RWPE1 (cell line): ENCODE measurements around the gene COL4A4.

Experiments used
- CTCF ChIA-PET: fragments of 350-600 bp; sonication (Branson Sonifier 250); formaldehyde crosslinking; extraction: SDS; loops from one replicate; lab custom pipeline; 2021; lab: Yijun Ruan, JAX
- POLR2A ChIA-PET: fragments of 400-600 bp; formaldehyde crosslinking; extraction: SDS; loops from one replicate; lab custom pipeline; 2020; ENCODE audit warnings: antibody characterized with exemption; ENCODE audit not compliant: low non-redundant PET; lab: Yijun Ruan, JAX
- DNase-seq: peaks from one replicate; pipeline ENCODE4 v3.0.0; 2012; ENCODE audit warnings: low spot score
- H3K27ac ChIP-seq: fragments of 450-650 bp; 2 replicates; pipeline ENCODE4 v1.5.1; 2017
- CTCF ChIP-seq: fragments of 450-650 bp; conservative IDR thresholded peaks from 2 replicates; pipeline ENCODE4 v1.5.1; 2017; ENCODE audit warnings: low read depth, mild to moderate bottlenecking

Gene COL4A4

GRCh38 chr2:227025510-227025909 lies 138.5 kb downstream of the COL4A4 start:
- no peak for DNase-seq
- POLR2A ChIA-PET = no interaction called here
- H3K27ac ChIP-seq = no peak overlapping the region
- TF ChIP-seq CTCF = no peak
- CTCF ChIA-PET = no interaction called here

- H3K27ac ChIP-seq = no peak overlapping the region
- CTCF ChIA-PET = no interaction called here
- POLR2A ChIA-PET = no interaction called here
- no peak for TF ChIP-seq CTCF
- DNase-seq = no peak
Observed at GRCh38 chr2:227022608-227023007, 141.4 kb downstream of the COL4A4 start.

- no peak overlapping the region for H3K27ac ChIP-seq
- CTCF ChIA-PET = no interaction called here
- TF ChIP-seq CTCF = no peak
- DNase-seq = no peak
- POLR2A ChIA-PET = no interaction called here
Observed at GRCh38 chr2:227020416-227020815, 143.6 kb downstream of the COL4A4 start.

- no peak overlapping the region for H3K27ac ChIP-seq
- DNase-seq = no peak
- ChIA-PET POLR2A (no interaction called here), CTCF (interaction anchor here (0.8 kb wide), 1 partner anchor 23 kb away, joined by 4 read pairs; no protein-coding TSS in a partner anchor)
- no peak for TF ChIP-seq CTCF
Observed at GRCh38 chr2:227016894-227017293, 147.1 kb downstream of the COL4A4 start.

GRCh38 chr2:227013881-227014280 lies 150.1 kb downstream of the COL4A4 start:
- DNase-seq = no peak
- no peak overlapping the region for H3K27ac ChIP-seq
- ChIA-PET POLR2A (no interaction called here), CTCF (no interaction called here)
- no peak for TF ChIP-seq CTCF

- H3K27ac ChIP-seq = no peak overlapping the region
- ChIA-PET POLR2A (no interaction called here), CTCF (no interaction called here)
- no peak for DNase-seq
- TF ChIP-seq CTCF = no peak
Observed at GRCh38 chr2:227013330-227013729, 150.7 kb downstream of the COL4A4 start.
